GM19193 (cell line): Measurements from ENCODE around the gene SLC38A7.
A peak's percentile ranks its signal among the peaks of the same experiment; 100 is the strongest.

Experiments
- POLR2A ChIP-seq: IDR thresholded peaks from 4 replicates; pipeline ENCODE4 v1.6.1; 2011; ENCODE audit not compliant: insufficient read depth, insufficient read length; ENCODE audit errors: extremely low read depth

Gene SLC38A7

DNA sequence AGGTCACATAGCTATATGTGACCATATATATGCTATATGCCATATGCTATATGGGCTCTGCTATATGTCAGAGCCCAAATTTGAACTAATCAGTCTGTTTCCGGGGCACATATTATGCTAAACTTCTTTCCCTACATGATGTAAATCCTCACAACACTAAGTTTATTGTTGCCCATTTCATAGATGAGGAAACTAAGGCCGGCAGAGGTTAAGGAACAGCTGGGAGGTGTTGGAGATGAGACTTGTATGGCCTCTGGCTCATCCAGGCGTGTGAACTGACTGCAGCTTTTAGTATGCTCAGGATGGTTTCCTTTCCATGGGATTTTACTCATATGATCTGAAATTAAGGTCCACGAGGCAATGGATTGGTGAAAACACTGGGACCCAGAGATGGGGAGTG is 37.5 kb downstream of the SLC38A7 start:
- no peak for TF ChIP-seq POLR2A

DNA sequence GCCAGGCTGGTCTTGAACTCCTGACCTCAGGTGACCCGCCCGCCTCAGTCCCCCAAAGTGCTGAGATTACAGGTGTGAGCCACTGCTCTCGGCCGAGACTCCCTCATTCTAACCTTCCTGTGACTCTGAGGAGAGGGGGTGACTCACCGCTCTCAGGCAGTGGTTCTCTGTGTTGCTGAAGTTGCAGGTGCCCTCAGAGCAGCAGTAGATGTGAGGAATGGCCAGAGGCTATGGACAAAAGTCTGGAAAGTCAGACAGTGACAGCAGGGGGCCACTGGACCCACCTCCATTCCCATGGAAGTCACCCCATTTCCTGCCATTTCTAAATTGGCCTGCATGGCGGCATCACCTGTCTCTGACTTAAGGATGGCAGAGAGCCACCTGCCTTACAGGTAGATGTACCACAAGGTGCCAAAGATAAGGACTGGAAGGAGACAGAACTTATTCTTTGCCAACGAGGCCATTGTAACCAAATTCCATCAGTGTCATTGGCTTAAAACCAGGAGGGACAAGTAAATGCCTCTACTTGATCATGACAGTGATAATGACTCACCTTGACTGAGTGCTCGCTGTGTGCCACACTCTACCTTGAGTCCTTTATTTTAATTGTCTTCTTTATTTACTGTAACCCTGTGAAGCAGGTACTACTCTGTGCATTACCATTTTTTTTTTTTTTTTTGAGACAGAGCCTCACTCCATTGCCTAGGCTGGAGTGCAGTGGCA is 39.6 kb downstream of the SLC38A7 start:
- TF ChIP-seq POLR2A, result no peak

GRCh38 chr16:58644108-58644507 is 40.5 kb downstream of the SLC38A7 start:
- no peak for TF ChIP-seq POLR2A

DNA sequence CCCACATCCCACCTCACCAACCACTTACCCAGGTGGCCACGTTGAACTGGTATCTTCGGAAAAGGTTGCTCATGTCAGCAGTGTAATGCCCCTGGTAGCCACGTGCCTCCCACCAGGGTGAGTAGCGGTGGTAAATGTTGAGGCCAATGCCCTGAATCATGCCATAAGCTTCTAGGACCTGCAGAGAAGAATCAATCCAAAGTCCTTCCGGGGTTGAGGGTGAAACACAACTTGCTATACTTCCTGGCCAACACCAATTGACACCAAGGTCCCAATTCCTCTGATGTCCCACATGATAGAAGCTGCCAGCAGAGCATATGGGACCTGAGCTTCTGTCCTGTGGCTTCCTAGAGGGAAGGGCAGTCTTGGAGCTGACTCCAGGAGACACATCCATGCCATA is 43.6 kb downstream of the SLC38A7 start:
- no peak for TF ChIP-seq POLR2A

GRCh38 chr16:58639836-58640235 is 44.7 kb downstream of the SLC38A7 start:
- TF ChIP-seq POLR2A, result no peak

- no peak for TF ChIP-seq POLR2A
Measured at GRCh38 chr16:58639230-58639629, 45.3 kb downstream of the SLC38A7 start.

DNA sequence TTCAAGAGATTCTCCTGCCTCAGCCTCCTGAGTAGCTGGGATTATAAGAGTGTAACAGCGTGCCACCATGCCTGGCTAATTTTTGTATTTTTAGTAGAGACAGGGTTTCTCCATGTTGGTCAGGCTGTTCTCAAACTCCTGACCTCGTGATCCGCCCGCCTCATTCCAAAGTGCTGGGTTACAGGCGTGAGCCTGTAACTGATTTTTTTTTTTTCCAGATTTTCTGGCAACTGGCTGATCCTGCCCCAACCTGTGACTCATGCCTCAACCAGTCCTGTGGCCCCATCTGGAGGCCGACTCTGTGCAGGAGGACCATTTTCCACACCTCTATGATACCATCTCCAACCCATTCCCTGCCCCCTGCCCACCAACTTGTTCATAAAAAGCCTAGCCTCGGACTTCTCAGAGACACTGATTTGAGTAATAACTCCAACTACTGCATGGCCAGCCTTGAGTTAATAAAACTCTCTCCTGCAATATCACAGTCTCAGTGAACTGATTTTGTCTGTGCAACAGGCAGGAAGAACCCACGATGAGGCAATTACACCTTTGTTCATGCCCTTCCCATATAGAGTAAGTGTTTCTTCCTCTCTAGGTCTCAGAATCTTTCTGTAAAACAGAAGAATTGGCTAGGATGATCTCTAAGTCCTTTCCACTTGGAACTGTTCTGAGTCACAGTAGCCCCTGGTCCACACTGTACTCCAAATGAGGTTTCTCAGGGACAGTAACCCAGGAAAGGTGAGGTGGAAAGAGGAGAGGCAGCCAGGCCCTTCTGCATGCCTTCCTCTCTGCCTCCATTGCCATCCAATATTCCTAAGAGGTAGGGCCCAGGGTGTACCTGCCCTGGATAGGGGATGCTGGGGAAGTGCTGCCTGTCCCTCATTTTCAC is 46.2 kb downstream of the SLC38A7 start:
- TF ChIP-seq POLR2A, result no peak

- no peak for TF ChIP-seq POLR2A
Measured at GRCh38 chr16:58636466-58636865, 48.1 kb downstream of the SLC38A7 start.

DNA sequence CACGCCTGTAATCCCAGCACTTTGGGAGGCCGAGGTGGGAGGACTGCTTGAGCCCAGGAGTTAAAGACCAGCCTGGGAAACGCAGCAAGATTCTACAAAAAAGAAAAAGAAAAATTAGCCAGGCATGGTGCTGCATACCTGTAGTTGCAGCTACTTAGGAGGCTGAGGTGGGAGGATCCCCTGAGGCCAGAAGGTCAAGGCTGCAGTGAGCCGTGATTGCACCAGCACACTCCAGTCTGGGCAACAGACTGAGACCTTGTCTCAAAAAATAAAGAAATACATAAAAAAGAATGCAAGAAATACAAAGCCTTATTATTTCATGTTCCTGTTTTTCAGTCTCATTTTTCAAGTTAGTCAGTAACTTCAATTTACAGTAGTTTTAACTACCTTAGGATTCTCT is 49.1 kb downstream of the SLC38A7 start:
- TF ChIP-seq POLR2A, result no peak

DNA sequence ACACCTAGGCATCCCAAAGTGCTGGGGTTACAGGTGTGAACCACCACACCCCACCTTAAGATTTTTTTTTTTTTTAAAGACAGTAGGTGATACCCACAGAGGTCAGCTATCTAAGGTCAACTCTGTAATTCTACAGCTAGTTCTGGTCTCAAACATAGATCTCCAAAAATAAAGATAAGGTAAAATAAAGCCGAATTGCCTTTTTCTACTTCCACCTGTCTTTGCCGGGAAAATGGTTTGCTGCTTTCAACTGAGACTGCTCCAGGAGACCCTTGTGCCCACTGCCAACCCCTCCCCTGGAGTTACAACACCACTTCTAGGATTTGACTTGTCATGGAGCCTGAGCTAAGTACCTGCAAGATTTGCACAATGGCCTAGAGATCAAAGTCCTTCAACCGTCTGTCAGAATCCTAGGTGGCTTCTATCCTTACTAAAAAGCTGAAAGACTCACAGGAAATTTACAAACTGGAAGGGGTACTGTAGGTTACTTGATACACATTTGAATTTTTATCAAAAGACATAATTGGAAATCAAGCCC is 50.2 kb downstream of the SLC38A7 start:
- no peak for TF ChIP-seq POLR2A

DNA sequence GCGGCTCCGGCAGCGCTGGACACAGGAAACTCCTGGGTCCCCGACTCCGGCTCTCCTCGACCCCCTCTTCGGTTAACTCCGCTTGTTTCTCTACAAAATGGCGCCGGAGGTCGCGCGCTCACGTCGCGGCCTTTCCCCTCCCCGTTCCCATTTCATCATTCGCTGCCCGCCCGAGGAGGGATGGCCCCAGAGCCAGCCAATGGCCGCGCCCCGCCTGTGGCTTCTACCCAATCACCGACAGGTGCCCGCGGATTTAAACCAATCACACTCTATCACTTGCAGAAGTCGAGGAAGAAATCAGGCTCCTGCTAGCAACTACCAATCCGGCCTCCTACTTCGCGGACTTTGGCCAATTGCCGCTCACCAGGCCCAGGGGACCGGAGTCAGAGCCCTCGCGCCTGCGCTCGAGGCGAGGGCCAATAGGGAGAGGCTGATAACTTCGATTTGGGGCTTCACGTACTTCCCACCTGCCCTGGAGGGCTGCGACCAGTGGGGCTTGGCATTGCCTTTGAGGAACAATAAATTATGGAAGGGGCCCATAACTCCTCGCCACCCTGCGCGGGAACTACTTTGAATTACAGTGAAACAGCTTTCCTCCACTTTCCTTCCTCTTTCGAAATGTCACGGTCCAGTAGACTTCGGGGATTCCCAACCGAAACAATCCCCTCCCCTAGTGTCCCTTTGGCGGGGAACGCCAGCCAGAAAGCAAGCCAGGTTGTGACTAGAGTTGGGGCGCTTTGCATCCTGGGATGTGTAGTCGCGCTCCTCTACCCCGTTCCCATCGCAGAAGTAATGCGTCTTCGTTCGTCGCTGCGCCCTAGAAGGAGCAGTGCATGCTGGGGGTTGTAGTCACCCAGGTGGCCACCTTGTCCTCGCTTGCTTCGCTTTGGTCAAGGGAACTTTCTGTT is 54.6 kb downstream of the SLC38A7 start, which contains the start of gene CNOT1:
CNOT1 (minus strand) TSS at position 94 of the 908 bp plus-strand sequence. CDS start 30,489 bp downstream, outside the sequence.
- peak; percentile 91 for TF ChIP-seq POLR2A

DNA sequence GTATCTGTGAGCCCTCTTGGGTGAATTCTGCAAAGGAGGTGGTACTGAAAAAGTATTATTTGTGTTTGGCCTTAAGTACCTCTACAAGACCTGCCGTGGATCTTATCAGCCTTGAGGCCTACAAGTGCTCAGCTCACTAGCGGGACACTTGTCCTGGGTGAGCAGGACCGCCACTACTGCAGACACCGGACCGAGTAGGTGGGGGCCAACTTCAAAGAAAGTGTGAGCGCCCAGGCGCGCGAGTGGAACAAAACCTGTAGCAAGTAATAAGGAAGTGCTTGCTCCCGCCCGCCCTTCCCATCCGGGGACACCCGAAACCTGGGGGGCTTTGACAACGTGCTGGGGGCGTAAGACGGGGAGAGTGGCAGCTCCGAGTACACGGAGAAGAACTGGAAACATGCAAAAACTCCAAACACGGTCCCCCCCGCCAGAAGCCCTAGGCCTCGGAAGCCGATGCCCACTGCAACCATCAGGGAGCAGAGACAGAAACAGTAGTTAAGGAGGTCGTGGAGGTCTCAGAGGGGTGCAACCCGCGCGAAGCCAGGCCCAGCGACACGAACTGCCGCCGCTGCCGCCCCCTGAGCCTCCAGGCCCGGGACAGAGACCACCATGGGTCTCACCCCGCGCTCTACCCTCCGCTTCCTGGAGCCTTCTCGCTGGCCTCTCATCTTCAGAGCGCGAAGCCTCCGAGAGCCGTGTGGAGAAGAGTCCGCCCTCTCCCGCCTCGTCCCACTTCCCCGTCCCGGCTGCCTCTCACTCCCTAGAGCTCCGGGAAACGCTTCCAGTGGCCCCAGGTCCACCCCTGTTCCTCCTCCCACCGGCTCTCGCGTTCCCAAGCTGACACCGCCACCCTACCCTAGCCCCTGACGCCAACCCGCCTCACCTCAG is 55.5 kb downstream of the SLC38A7 start:
- TF ChIP-seq POLR2A, result no peak

- TF ChIP-seq POLR2A, result no peak
Measured at GRCh38 chr16:58624209-58624608, 60.4 kb downstream of the SLC38A7 start.

GRCh38 chr16:58620396-58620795 is 64.2 kb downstream of the SLC38A7 start:
- TF ChIP-seq POLR2A, result no peak
